Effector CD8-positive, alpha-beta T cell (primary cell): ENCODE data around the gene PCED1B.

ENCODE experiments used
- DNase-seq: peaks from one replicate; lab custom pipeline; 2025; lab: John Stamatoyannopoulos, UW

PCED1B gene

DNA sequence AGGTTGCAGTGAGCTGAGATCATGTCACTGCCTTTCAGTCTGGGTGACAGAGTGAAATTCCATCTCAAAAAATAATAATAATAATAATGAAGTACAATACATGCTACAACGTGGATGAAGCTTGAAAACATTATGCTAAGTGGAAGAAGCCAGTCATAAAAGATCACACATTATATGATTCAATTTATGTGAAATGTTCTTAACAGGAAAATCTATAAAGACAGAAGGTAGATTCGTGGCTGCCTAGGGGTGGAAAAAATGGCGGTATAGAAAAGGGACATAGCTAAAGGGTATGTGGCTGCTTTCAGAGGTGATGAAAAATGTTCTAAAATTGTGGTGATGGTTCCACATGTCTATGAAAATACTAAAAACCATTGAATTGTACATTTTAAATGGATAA, 41.3 kb downstream of the PCED1B start:
- DNase-seq: no peak

DNA sequence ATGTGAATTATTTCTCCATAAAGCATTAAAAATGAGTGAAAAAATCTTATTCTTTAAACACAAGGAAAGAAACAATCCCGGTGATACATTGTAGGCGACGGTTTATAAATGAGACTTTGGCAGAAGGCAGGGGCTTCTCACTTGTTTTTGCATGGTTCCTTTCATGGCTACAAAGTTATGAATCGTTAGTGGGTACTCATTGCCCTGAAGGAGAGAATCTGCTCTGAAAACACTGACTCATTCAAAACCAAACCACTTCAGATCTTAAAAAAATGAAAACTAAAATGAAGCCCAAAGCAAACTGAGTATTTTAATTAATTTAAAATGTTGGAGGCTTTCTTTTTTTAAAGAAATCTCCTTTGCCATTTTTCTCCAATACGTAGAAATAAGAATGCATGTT, 41.7 kb downstream of the PCED1B start:
- DNase-seq: no peak

- no peak for DNase-seq
Measured at GRCh38 chr12:47122602-47123001, 43.2 kb downstream of the PCED1B start.

- DNase-seq: no peak
Measured at GRCh38 chr12:47123730-47124129, 44.3 kb downstream of the PCED1B start.

DNA sequence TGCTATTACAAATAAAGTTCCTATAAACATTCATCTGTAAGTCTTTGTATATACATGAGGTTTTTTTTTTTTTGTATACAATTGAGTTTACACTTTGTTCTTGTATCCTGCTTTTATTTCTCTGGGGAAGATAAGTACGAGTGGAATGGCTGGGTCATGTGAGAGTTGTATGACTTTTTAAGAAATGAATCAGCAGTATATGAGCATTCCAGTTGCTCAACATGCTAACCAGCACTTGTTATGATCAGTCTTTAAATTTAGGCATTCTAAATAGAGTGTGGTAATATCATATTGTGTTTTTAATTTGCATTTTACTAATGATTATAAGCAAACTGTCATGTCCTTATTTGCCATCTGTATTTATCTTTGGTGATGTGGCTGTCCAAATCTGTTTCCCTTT, 45.0 kb downstream of the PCED1B start:
- no peak for DNase-seq

GRCh38 chr12:47126246-47126645, 46.8 kb downstream of the PCED1B start:
- DNase-seq: no peak

DNA sequence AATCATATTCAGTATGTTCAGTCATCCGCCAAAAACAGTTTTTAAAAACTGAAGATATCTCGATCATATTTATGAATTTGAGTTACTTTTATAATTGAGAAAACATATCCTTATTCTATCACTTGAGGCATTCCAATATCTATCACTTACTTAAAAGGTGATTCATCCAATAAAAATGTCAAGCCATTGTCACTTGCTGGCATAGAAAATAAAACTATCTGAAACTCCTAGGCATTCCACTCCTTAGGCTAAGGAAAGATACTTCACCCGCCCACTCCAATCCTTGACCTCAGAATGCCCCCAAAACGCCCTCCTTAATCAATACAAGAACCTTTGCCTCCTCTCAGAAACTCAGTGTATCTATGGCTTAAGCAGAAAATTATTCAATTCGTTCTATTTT, 51.6 kb downstream of the PCED1B start:
- DNase-seq: no peak

DNA sequence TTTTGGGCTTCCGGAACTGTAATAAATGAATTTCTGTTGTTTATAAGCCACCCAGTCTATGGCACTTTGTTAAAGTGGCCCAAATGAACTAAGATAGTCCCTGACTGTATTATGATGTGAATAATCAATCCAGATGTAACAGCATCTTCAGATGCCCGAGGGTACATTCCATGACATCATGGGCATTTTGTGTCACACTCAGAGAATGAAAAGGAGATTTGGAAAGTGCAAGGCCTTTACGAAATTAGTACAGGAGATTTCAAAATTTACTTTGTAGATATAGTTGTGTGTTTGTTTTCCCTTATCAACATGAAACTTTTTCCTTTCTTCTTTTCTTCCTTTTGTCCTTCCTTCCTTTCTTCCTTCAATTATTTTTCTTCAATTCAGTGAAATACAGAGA, 54.6 kb downstream of the PCED1B start:
- DNase-seq: no peak

- no peak for DNase-seq
Measured at GRCh38 chr12:47135578-47135977, 56.2 kb downstream of the PCED1B start.

DNA sequence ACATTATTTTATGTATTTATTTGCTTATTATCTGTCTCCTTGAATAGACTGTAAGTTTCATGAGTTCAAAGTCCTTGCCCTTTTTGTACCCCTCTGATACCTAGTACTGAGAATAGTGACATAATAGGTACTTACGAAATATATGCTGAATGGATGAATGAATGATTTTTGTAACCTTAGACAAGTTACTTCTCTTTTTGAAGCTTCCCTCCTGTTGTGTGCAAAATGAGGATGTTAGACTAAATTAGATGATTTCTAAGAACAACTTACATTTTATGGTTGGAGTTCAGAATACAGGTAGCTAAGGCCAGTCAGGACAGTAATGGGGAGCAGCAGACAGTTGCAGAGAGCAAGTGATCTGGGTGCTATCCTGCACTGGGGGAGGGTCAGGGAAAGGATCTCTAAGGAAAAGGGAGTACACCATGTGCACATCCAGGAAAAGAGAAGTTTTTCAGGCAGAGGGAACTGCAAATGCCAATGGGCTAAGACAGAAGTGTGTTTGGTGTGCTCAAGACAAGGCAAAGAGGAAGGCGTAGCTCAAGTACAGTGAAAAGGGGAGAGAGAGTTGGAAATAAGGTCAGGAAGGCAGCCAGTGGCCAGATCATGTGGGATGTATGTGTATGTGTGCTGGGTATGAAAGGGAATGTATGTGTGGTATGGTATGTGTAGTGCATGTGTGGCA, 59.7 kb downstream of the PCED1B start:
- no peak for DNase-seq

GRCh38 chr12:47141459-47141858, 62.0 kb downstream of the PCED1B start:
- no peak for DNase-seq

GRCh38 chr12:47144769-47145168, 65.3 kb downstream of the PCED1B start:
- DNase-seq: no peak

- no peak for DNase-seq
Measured at GRCh38 chr12:47145188-47145587, 65.8 kb downstream of the PCED1B start.

- no peak for DNase-seq
Measured at GRCh38 chr12:47147739-47148138, 68.3 kb downstream of the PCED1B start.

DNA sequence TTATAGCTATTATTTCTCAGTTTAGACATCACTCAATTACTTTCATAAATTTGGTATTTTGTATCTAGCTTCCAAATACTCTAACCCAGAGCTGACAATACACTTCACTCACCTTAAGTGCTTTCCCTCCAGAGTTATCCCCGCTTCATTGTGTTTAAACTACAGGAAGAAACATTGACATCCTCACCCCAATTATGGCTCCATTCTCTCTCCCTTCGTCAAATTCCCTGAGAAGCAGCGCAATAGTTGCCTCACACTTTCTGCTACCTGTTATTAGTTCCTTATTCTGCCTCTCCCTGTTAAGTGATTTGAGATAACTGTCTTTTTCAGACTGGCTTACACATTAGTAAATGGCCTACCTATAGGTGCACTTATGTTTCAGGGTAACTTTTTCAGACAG, 69.7 kb downstream of the PCED1B start:
- no peak for DNase-seq

GRCh38 chr12:47152095-47152494, 72.7 kb downstream of the PCED1B start:
- no peak for DNase-seq

DNA sequence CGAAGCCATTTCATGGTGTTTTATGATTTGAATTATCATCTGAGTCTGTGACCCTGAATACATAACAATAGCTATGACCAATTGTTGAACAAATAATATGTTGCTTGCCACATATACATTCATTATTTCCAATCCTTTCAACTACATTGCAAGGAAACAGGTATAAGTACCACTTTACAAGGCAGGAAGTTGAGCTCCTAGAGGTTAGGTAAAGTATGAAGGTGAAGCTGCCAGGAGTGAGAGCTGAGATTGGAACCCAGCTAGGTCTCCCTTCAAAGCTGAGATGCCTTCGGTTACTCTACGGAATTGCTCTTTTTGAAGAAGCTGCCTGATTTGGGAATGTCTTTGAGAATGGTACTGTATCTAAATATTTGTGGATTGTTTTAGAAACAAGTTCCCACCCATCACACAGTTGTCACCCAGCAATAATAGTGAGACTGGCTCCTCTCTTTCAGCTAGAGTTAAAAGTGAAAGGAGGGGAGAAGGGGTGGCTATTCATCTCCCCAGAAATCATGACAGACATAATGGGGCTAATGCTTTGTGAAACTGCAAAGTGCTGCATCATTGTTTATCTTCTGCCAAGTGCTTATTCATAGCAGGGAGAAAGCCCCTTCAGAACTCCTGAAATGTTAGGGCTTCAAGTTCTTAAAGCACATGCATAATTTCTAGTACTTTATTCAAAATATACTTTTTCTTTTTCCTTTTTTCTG, 76.2 kb downstream of the PCED1B start:
- DNase-seq: no peak

DNA sequence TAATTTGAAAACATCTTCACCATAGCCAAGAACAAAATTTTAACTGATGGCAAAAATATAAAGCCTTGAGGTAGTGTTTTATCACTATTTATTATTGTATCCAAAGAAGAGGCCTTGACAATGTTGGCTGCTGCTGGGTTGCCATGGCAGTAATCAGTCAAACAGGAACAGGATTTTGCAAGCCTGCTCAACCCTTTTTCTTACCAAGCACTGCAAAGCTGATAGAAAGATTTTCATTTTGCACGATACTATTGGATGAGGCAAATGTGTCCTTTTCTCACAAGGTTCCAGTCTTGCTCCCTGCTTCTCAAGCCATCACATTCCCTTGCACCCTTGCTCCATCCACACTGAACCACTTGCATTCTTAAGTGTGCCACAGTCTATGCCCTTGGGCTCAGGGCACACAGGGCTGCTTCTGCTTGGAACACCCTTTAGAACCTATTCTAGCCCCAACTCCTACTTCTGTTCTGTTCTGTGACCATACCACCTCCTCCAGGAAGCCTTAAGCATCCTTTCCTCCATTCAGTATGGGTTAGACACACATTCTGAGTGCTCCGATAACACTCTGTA, 76.8 kb downstream of the PCED1B start:
- DNase-seq: no peak

DNA sequence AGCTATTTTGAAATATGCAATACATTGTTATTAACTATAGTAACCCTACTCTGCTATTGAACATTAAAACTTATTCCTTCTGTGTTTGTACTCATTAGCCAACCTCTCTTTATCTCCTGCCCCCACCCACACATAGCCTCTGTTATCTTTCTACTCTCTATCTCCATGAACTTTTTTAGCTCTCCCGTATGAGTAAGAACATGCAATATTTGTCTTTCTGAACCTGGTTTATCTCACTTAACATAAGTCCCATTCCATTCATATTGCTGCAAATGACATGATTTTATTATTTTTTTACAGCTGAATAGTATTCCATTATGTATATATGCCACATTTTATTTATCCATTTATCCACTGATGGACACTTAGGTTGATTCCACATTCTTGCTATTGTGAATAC, 79.4 kb downstream of the PCED1B start:
- no peak for DNase-seq

DNA sequence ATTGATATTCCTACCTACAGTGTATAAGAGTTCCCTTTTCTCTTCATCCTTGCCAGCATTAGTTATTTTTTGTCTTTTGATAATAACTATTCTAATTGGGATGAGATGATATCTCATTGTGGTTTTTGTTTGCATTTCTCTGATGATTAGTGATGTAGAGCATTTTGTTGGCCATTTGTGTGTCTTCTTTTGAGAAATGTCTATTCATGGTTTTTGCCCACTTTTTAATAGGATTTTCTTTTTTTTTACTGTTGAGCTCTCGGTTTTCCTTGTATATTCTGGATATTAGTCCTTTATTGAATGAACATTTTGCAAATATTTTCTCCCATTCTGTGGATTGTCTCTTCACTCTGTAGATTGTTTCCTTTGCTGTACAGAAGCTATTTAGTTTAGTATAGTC, 79.9 kb downstream of the PCED1B start:
- no peak for DNase-seq

DNA sequence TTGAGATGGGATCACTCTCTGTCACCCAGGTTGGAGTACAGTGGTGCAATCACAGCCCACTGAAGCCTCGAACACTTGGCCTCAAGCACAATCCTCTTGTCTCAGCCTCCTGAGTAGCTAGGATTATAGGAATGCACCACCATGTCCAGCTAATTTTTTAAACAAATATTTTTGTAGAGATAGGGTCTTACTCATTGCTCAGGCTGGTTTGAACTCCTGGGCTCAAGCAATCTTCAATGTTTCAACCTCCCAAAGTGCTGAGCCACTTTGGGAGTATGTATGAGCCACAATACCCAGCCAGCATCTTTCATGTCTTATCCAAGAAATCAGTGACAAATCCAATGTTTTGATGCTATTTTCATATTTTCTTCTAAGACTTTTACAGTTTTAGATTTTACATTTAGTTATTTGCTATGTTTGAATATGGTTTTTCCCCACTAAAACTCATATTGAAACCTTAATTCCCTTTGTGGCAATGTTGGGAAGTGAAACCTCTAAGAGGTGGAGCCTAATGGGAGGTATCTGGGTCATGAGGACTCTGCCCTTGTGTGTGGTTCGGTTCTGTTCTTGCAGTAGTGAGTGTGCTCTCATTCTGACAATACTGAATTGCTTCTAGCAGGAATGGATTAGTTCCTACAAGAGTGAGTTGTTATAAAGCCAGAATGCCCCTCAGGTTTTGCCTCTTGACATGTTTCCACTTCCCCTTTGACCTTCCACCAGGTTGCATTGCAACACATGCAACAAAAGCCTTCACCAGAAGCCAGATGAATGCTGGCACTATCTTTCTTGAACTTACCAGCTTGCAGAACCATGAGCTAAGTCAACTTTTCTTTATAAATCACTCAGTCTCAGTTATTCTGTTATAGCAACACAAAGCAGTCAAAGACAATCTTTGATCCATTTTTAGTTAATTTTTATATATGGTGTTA, 81.2 kb downstream of the PCED1B start:
- DNase-seq: no peak

GRCh38 chr12:47164116-47164515, 84.7 kb downstream of the PCED1B start:
- no peak for DNase-seq
